ENCODE results near the gene ZDHHC3.

The ZDHHC3 gene

GRCh38 chr3:44883213-44883955, 92.6 kb downstream of the ZDHHC3 start:
- TF ChIP-seq RAD21 (IDR thresholded peaks at IDR 0.05; ENCODE audit: low read depth) (peak; percentile 30), TEAD4 (IDR thresholded peaks at IDR 0.05) (no peak)

GRCh38 chr3:44880284-44880683, 95.7 kb downstream of the ZDHHC3 start:
- TF ChIP-seq CEBPB (IDR thresholded peaks at IDR 0.05) (no peak), REST (IDR thresholded peaks at IDR 0.05; ENCODE audit: low read depth) (no peak), EGR1 (IDR thresholded peaks at IDR 0.05) (no peak), TCF12 (IDR thresholded peaks at IDR 0.05; ENCODE audit: low read depth) (no peak), RAD21 (IDR thresholded peaks at IDR 0.05; ENCODE audit: low read depth) (no peak), EP300 (IDR thresholded peaks at IDR 0.05; ENCODE audit: borderline replicate concordance) (no peak)

GRCh38 chr3:44877333-44877732, 98.6 kb downstream of the ZDHHC3 start:
- no peak for TF ChIP-seq NFIC (IDR thresholded peaks at IDR 0.05)
- no peak for TF ChIP-seq USF1 (IDR thresholded peaks at IDR 0.05)
- no peak for TF ChIP-seq TCF12 (IDR thresholded peaks at IDR 0.05; ENCODE audit: low read depth)
- no peak for TF ChIP-seq EP300 (IDR thresholded peaks at IDR 0.05; ENCODE audit: borderline replicate concordance)
- TF ChIP-seq REST (IDR thresholded peaks at IDR 0.05; ENCODE audit: low read depth), result no peak
- TF ChIP-seq ZBTB7A (IDR thresholded peaks at IDR 0.05; ENCODE audit: low read depth), result no peak
- TF ChIP-seq CEBPB (IDR thresholded peaks at IDR 0.05), result no peak

- TF ChIP-seq USF1 (IDR thresholded peaks at IDR 0.05) (no peak), CEBPB (IDR thresholded peaks at IDR 0.05) (no peak), EP300 (IDR thresholded peaks at IDR 0.05; ENCODE audit: borderline replicate concordance) (no peak), TCF12 (IDR thresholded peaks at IDR 0.05; ENCODE audit: low read depth) (no peak), NFIC (IDR thresholded peaks at IDR 0.05) (no peak), TAF1 (IDR thresholded peaks at IDR 0.05; ENCODE audit: low read depth) (no peak), YY1 (IDR thresholded peaks at IDR 0.05; ENCODE audit: low read depth) (no peak), CREB1 (IDR thresholded peaks at IDR 0.05; ENCODE audit: low read depth) (no peak), FOXM1 (IDR thresholded peaks at IDR 0.05; ENCODE audit: borderline replicate concordance, low read depth) (no peak), REST (IDR thresholded peaks at IDR 0.05; ENCODE audit: low read depth) (no peak), EGR1 (IDR thresholded peaks at IDR 0.05) (no peak), ZBTB7A (IDR thresholded peaks at IDR 0.05; ENCODE audit: low read depth) (no peak), RAD21 (IDR thresholded peaks at IDR 0.05; ENCODE audit: low read depth) (no peak)
Measured at GRCh38 chr3:44875596-44875995, 100.4 kb downstream of the ZDHHC3 start.

Measured in Ishikawa (cell line).